ENCODE data around the gene GTF3C2. TPM values are rescaled to one million over a fixed set of nuclear protein-coding genes. Genes with fewer than 3 reads are reported as not detected.

GTF3C2 gene
- total and polyA plus RNA-seq, 4 donors: 28.7 to 61.8 (median 43.7) TPM

- H3K27ac ChIP-seq (ENCODE audit: low read depth in 1 of 2, low read length in 1 of 2): no peak overlapping the region
- peaks cover 0 to 18% (median 6%) of the 10 kb centered on the region in 3 donors for H3K27me3 ChIP-seq (ENCODE audit: control insufficient read depth in 3 of 3, insufficient read depth in 3 of 3, low read length in 2 of 3)
- no peaks in the 10 kb centered on the region for H3K36me3 ChIP-seq (ENCODE audit: control insufficient read depth in 4 of 4, insufficient read depth in 4 of 4, low read length in 4 of 4)
- H3K9me3 ChIP-seq (ENCODE audit: control insufficient read depth in 4 of 4, insufficient read depth in 3 of 4, low read length in 3 of 4): no peaks in the 10 kb centered on the region
- WGBS, 2 donors: 86 to 92% methylated on average over 1 of the region's 1 CpG
- H3K9ac ChIP-seq (ENCODE audit: insufficient read depth in 1 of 2, low read length in 2 of 2): no peak overlapping the region
- no peak overlapping the region for H3K4me3 ChIP-seq
- TF ChIP-seq CTCF (IDR thresholded peaks at IDR 0.05; ENCODE audit: control extremely low read depth, extremely low read depth): no peak
- no peak for ATAC-seq (ENCODE audit: insufficient read depth, low FRiP score)
- peaks cover 0 to 9% (median 0%) of the 10 kb centered on the region in 5 donors for H3K4me1 ChIP-seq (ENCODE audit: control insufficient read depth in 5 of 5, insufficient read depth in 5 of 5, low read length in 5 of 5)
- DNase-seq: no peak
Measured at GRCh38 chr2:27278010-27278409, 78.6 kb downstream of the GTF3C2 start.

Other genes starting within 250 kb of the GTF3C2 start
- gene CGREF1, start 237.6 kb downstream of the GTF3C2 start, total RNA-seq: under 1 TPM; 0.57 to 0.89 TPM
- gene CGREF1, start 237.6 kb downstream of the GTF3C2 start, polyA plus RNA-seq: under 1 TPM; 0.55 to 0.80 TPM
- gene ABHD1, start 232.9 kb downstream of the GTF3C2 start, total RNA-seq: under 1 TPM; 0.11 to 0.74 TPM
- under 1 TPM; 0.08 to 0.16 TPM for gene ABHD1, start 232.9 kb downstream of the GTF3C2 start, polyA plus RNA-seq
- 10 to 100 TPM; 30.2 to 56.8 TPM for gene PREB, start 222.1 kb downstream of the GTF3C2 start, total RNA-seq
- 10 to 100 TPM; 25.8 to 66.8 TPM for gene PREB, start 222.1 kb downstream of the GTF3C2 start, polyA plus RNA-seq
- not detected for gene PRR30, start 217.4 kb downstream of the GTF3C2 start, total RNA-seq
- gene PRR30, start 217.4 kb downstream of the GTF3C2 start, polyA plus RNA-seq: not detected
- under 1 TPM in 1 of 2 donors, not detected in 1; 0.18 TPM for gene TCF23, start 207.8 kb downstream of the GTF3C2 start, total RNA-seq
- gene TCF23, start 207.8 kb downstream of the GTF3C2 start, polyA plus RNA-seq: under 1 TPM; 0.01 to 0.04 TPM
- gene ATRAID, start 144.7 kb downstream of the GTF3C2 start, total RNA-seq: 100 to 1,000 TPM in 1 of 2 donors, 10 to 100 TPM in 1; 90.0 to 107 TPM
- 100 to 1,000 TPM; 136 to 204 TPM for gene ATRAID, start 144.7 kb downstream of the GTF3C2 start, polyA plus RNA-seq
- gene SLC5A6, start 144.5 kb downstream of the GTF3C2 start, total RNA-seq: 10 to 100 TPM; 12.1 to 32.5 TPM
- gene SLC5A6, start 144.5 kb downstream of the GTF3C2 start, polyA plus RNA-seq: 10 to 100 TPM; 15.2 to 33.1 TPM
- 10 to 100 TPM; 18.3 to 42.0 TPM for gene CAD, start 139.4 kb downstream of the GTF3C2 start, total RNA-seq
- gene CAD, start 139.4 kb downstream of the GTF3C2 start, polyA plus RNA-seq: 10 to 100 TPM; 10.9 to 19.4 TPM
- gene SLC30A3, start 93.7 kb downstream of the GTF3C2 start, total RNA-seq: under 1 TPM; 0.31 to 0.77 TPM
- under 1 TPM; 0.11 to 0.37 TPM for gene SLC30A3, start 93.7 kb downstream of the GTF3C2 start, polyA plus RNA-seq
- not detected for gene DNAJC5G, start 81.3 kb downstream of the GTF3C2 start, total RNA-seq
- not detected for gene DNAJC5G, start 81.3 kb downstream of the GTF3C2 start, polyA plus RNA-seq
- under 1 TPM; 0.09 to 0.48 TPM for gene TRIM54, start 74.3 kb downstream of the GTF3C2 start, total RNA-seq
- under 1 TPM; 0.10 to 0.16 TPM for gene TRIM54, start 74.3 kb downstream of the GTF3C2 start, polyA plus RNA-seq
- 1 to 10 TPM in 1 of 2 donors, under 1 TPM in 1; 0.34 to 2.0 TPM for gene UCN, start 48.3 kb downstream of the GTF3C2 start, total RNA-seq
- 1 to 10 TPM in 1 of 2 donors, under 1 TPM in 1; 0.76 to 2.0 TPM for gene UCN, start 48.3 kb downstream of the GTF3C2 start, polyA plus RNA-seq
- 100 to 1,000 TPM in 1 of 2 donors, 10 to 100 TPM in 1; 42.1 to 103 TPM for gene MPV17, start 33.7 kb downstream of the GTF3C2 start, total RNA-seq
- 100 to 1,000 TPM in 1 of 2 donors, 10 to 100 TPM in 1; 94.5 to 224 TPM for gene MPV17, start 33.7 kb downstream of the GTF3C2 start, polyA plus RNA-seq
- 10 to 100 TPM; 19.6 to 37.3 TPM for gene EIF2B4, start 13.6 kb upstream of the GTF3C2 start, total RNA-seq
- gene EIF2B4, start 13.6 kb upstream of the GTF3C2 start, polyA plus RNA-seq: 10 to 100 TPM; 37.3 to 55.4 TPM
- 100 to 1,000 TPM in 1 of 2 donors, 10 to 100 TPM in 1; 65.8 to 129 TPM for gene SNX17, start 13.9 kb upstream of the GTF3C2 start, total RNA-seq
- 100 to 1,000 TPM in 1 of 2 donors, 10 to 100 TPM in 1; 68.4 to 123 TPM for gene SNX17, start 13.9 kb upstream of the GTF3C2 start, polyA plus RNA-seq
- 10 to 100 TPM in 1 of 2 donors, 1 to 10 TPM in 1; 8.0 to 21.1 TPM for gene ZNF513, start 24.0 kb upstream of the GTF3C2 start, total RNA-seq
- 10 to 100 TPM; 21.6 to 22.2 TPM for gene ZNF513, start 24.0 kb upstream of the GTF3C2 start, polyA plus RNA-seq
- gene PPM1G, start 52.8 kb upstream of the GTF3C2 start, total RNA-seq: 10 to 100 TPM; 45.9 to 66.0 TPM
- gene PPM1G, start 52.8 kb upstream of the GTF3C2 start, polyA plus RNA-seq: 10 to 100 TPM; 57.5 to 76.2 TPM
- gene NRBP1, start 71.9 kb upstream of the GTF3C2 start, total RNA-seq: 10 to 100 TPM; 80.3 to 93.6 TPM
- gene NRBP1, start 71.9 kb upstream of the GTF3C2 start, polyA plus RNA-seq: 10 to 100 TPM; 46.8 to 79.4 TPM
- 10 to 100 TPM; 13.6 to 37.9 TPM for gene KRTCAP3, start 85.6 kb upstream of the GTF3C2 start, total RNA-seq
- gene KRTCAP3, start 85.6 kb upstream of the GTF3C2 start, polyA plus RNA-seq: 10 to 100 TPM; 37.4 to 50.2 TPM
- gene IFT172, start 133.0 kb upstream of the GTF3C2 start, total RNA-seq: 10 to 100 TPM; 44.7 to 52.2 TPM
- 10 to 100 TPM; 17.8 to 26.6 TPM for gene IFT172, start 133.0 kb upstream of the GTF3C2 start, polyA plus RNA-seq
- 1 to 10 TPM; 3.8 to 6.9 TPM for gene FNDC4, start 138.4 kb upstream of the GTF3C2 start, total RNA-seq
- 1 to 10 TPM; 2.8 to 4.8 TPM for gene FNDC4, start 138.4 kb upstream of the GTF3C2 start, polyA plus RNA-seq
- gene GCKR, start 140.1 kb upstream of the GTF3C2 start, total RNA-seq: under 1 TPM; 0.31 to 0.95 TPM
- gene GCKR, start 140.1 kb upstream of the GTF3C2 start, polyA plus RNA-seq: under 1 TPM; 0.28 to 0.73 TPM
- gene ZNF512, start 226.3 kb upstream of the GTF3C2 start, total RNA-seq: 10 to 100 TPM; 25.0 to 64.9 TPM
- gene ZNF512, start 226.3 kb upstream of the GTF3C2 start, polyA plus RNA-seq: 10 to 100 TPM; 10.5 to 12.2 TPM